Gastrocnemius medialis (tissue), 4 donors: ENCODE results near the gene ABCC4. TPM values are rescaled to one million over a fixed set of nuclear protein-coding genes. Genes with fewer than 3 reads are reported as not detected.

Experiments used
- ATAC-seq, 2 donors: fragments of 150-250 bp; one replicate each; pipeline ENCODE4 v1.9.1; 2016
- DNase-seq, 2 donors: peaks; one replicate each; pipeline ENCODE4 v3.0.0-alpha.2; 2019
- H3K27ac ChIP-seq, 4 donors: fragments of 200-600 bp; sonication (generic); 1 replicate in 1 of 4; 2 replicates in 3 of 4; pipeline ENCODE4 v1.5.1; 2016 to 2018; ENCODE audit warnings: mild to moderate bottlenecking in 2 of 4, moderate library complexity in 1 of 4
- H3K27me3 ChIP-seq, 3 donors: fragments of 200-600 bp; sonication (generic) in 2 of 3; 1 replicate in 1 of 3; 2 replicates in 2 of 3; pipeline versions ENCODE4 v1.5.1 to v1.6.0; 2016 to 2019; ENCODE audit warnings: mild to moderate bottlenecking in 1 of 3, moderate library complexity in 1 of 3
- H3K36me3 ChIP-seq, 2 donors: fragments of 200-600 bp; sonication (generic) in 1 of 2; one replicate each; pipeline ENCODE4 v1.5.1; 2017 to 2018
- H3K4me1 ChIP-seq, 2 donors: fragments of 200-600 bp; sonication (generic) in 1 of 2; one replicate each; pipeline ENCODE4 v1.5.1; 2016 to 2017; ENCODE audit warnings: mild to moderate bottlenecking in 2 of 2
- H3K4me3 ChIP-seq, 4 donors: fragments of 200-600 bp; sonication (generic) in 3 of 4; 1 replicate in 1 of 4; 2 replicates in 3 of 4; pipeline ENCODE4 v1.5.1; 2016 to 2019; ENCODE audit warnings: mild to moderate bottlenecking in 2 of 4
- H3K9me3 ChIP-seq, 3 donors: fragments of 200-600 bp; sonication (generic) in 2 of 3; 1 replicate in 1 of 3; 2 replicates in 2 of 3; pipeline ENCODE4 v1.5.1; 2016 to 2019
- POLR2A ChIP-seq, 2 donors: fragments of 450-650 bp; IDR thresholded peaks; one replicate each; pipeline ENCODE4 v1.6.1; 2017; ENCODE audit warnings: antibody characterized with exemption in 2 of 2, mild to moderate bottlenecking in 2 of 2, moderate library complexity in 2 of 2
- in situ Hi-C, 4 donors: fragments of 200-750 bp; cut with MboI; loops; one replicate each; pipeline versions ENCODE4 v1.15.0 to v1.8.0; 2017; ENCODE audit warnings: low sequenced_read_pairs in 4 of 4
- intact Hi-C: fragments of 100-400 bp; cut with DNase I; formaldehyde crosslinking; loops from one replicate; pipeline ENCODE4 v1.15.1; 2023; ENCODE audit warnings: low total_unique reads
- total RNA-seq, 4 donors: library from RNA; depleted of rRNA; stranded (reverse); fragments of >200 nt; gene quantifications; one replicate each; pipeline versions ENCODE4 v1.1.0 to v1.2.3, GENCODE V29; 2016
- TF ChIP-seq, protein P1 (sequence below), 5 experiments: fragments of 450-650 bp in 3 of 5; fragments of 200-600 bp in 2 of 5; sonication (generic) in 2 of 5; IDR thresholded peaks in 4 of 5; conservative IDR thresholded peaks in 1 of 5; 1 replicate in 4 of 5; 2 replicates in 1 of 5; pipeline ENCODE4 v1.5.1; 2016 to 2019; ENCODE audit warnings: antibody characterized with exemption in 5 of 5, mild to moderate bottlenecking in 3 of 5, moderate library complexity in 3 of 5

ABCC4 gene
- total RNA-seq, 4 donors from 2014 or later, result 5.4 to 16.2 (median 11.9) TPM

DNA sequence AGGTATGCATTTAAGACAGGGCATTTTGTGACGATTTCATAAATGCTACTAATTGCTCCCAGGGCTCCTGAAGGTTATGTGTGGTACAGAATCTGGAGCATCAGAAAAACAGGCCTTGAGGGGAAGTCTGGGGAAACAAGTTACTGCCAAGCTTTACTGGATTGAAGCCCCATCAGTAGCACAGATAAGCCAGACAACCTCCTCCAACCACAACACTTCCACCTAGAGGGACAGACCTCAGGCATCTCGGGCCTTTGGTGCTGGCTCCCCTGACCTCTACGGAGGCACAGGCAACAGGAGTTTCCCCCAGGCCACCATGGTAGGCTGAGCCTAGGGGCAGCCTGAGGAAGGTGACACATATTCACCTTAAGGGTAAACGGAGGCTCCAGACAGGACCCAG is 54.1 kb downstream of the ABCC4 start:
- no peak for ATAC-seq
- intact Hi-C loops (no loop called here), in situ Hi-C loops (no loop called here)
- TF ChIP-seq, protein P1, sequence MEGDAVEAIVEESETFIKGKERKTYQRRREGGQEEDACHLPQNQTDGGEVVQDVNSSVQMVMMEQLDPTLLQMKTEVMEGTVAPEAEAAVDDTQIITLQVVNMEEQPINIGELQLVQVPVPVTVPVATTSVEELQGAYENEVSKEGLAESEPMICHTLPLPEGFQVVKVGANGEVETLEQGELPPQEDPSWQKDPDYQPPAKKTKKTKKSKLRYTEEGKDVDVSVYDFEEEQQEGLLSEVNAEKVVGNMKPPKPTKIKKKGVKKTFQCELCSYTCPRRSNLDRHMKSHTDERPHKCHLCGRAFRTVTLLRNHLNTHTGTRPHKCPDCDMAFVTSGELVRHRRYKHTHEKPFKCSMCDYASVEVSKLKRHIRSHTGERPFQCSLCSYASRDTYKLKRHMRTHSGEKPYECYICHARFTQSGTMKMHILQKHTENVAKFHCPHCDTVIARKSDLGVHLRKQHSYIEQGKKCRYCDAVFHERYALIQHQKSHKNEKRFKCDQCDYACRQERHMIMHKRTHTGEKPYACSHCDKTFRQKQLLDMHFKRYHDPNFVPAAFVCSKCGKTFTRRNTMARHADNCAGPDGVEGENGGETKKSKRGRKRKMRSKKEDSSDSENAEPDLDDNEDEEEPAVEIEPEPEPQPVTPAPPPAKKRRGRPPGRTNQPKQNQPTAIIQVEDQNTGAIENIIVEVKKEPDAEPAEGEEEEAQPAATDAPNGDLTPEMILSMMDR (IDR thresholded peaks at IDR 0.05 in 4 of 5, conservative IDR thresholded peaks at IDR 0.05 in 1 of 5), result no peak
- TF ChIP-seq POLR2A (IDR thresholded peaks at IDR 0.05), result no peak
- no peak overlapping the region for H3K27ac ChIP-seq
- H3K9me3 ChIP-seq, result no peaks in the 10 kb centered on the region
- H3K4me1 ChIP-seq, result no peaks in the 10 kb centered on the region
- no peaks in the 10 kb centered on the region for H3K36me3 ChIP-seq
- DNase-seq, result no peak
- H3K4me3 ChIP-seq, result no peak overlapping the region
- H3K27me3 ChIP-seq, result no peaks in the 10 kb centered on the region

GRCh38 chr13:95246292-95247082 is 54.8 kb downstream of the ABCC4 start:
- no peaks in the 10 kb centered on the region for H3K9me3 ChIP-seq
- H3K36me3 ChIP-seq, result no peaks in the 10 kb centered on the region
- H3K4me1 ChIP-seq, result no peaks in the 10 kb centered on the region
- no peak for ATAC-seq
- H3K4me3 ChIP-seq, result no peak overlapping the region
- intact Hi-C loops (no loop called here), in situ Hi-C loops (no loop called here)
- H3K27me3 ChIP-seq, result no peaks in the 10 kb centered on the region
- TF ChIP-seq, protein P1 (IDR thresholded peaks at IDR 0.05 in 4 of 5, conservative IDR thresholded peaks at IDR 0.05 in 1 of 5), result no peak
- no peak for TF ChIP-seq POLR2A (IDR thresholded peaks at IDR 0.05)
- no peak overlapping the region for H3K27ac ChIP-seq
- DNase-seq, result no peak

GRCh38 chr13:95245071-95245470 is 56.2 kb downstream of the ABCC4 start:
- no peak for ATAC-seq
- Histone ChIP-seq H3K36me3 (no peaks in the 10 kb centered on the region), H3K27ac (no peak overlapping the region), H3K4me3 (no peak overlapping the region), H3K4me1 (no peaks in the 10 kb centered on the region), H3K27me3 (no peaks in the 10 kb centered on the region), H3K9me3 (no peaks in the 10 kb centered on the region)
- no peak for TF ChIP-seq POLR2A (IDR thresholded peaks at IDR 0.05)
- TF ChIP-seq, protein P1 (IDR thresholded peaks at IDR 0.05 in 4 of 5, conservative IDR thresholded peaks at IDR 0.05 in 1 of 5), result no peak
- DNase-seq, result no peak
- in situ Hi-C loops (no loop called here), intact Hi-C loops (no loop called here)

DNA sequence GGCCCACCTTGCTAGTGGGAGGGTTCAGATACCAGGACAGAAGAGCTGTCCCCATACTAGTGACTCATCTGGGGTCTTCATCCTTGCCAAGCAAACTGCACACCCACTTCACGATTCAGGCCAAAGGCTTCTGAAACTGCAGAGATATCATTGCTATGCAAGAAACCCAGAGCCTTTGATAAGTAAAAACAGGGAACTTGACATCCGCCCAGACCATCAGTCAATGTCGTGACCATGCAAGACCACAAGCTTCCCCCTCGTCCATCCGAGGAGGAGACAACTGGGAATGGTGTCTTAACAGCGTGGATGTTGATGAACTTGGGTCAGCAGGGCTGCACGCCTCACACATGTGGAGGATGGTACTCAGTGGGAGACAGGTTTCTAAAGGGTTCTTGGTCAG is 58.0 kb downstream of the ABCC4 start:
- Histone ChIP-seq H3K4me1 (no peaks in the 10 kb centered on the region), H3K27ac (no peak overlapping the region), H3K27me3 (no peaks in the 10 kb centered on the region), H3K9me3 (no peaks in the 10 kb centered on the region), H3K4me3 (no peak overlapping the region), H3K36me3 (no peaks in the 10 kb centered on the region)
- ATAC-seq, result no peak
- no peak for DNase-seq
- in situ Hi-C loops (no loop called here), intact Hi-C loops (no loop called here)
- TF ChIP-seq, protein P1 (IDR thresholded peaks at IDR 0.05 in 4 of 5, conservative IDR thresholded peaks at IDR 0.05 in 1 of 5), result no peak
- no peak for TF ChIP-seq POLR2A (IDR thresholded peaks at IDR 0.05)
